HG02870 (cell line): Measurements from ENCODE around the gene FITM1.

ENCODE experiments used
- ATAC-seq: cut with Tn5 transposase; IDR thresholded peaks from one replicate; pipeline ENCODE4 v1.9.1; 2021; ENCODE audit warnings: mild to moderate bottlenecking, moderate library complexity; ENCODE audit not compliant: unreplicated experiment

FITM1 gene

DNA sequence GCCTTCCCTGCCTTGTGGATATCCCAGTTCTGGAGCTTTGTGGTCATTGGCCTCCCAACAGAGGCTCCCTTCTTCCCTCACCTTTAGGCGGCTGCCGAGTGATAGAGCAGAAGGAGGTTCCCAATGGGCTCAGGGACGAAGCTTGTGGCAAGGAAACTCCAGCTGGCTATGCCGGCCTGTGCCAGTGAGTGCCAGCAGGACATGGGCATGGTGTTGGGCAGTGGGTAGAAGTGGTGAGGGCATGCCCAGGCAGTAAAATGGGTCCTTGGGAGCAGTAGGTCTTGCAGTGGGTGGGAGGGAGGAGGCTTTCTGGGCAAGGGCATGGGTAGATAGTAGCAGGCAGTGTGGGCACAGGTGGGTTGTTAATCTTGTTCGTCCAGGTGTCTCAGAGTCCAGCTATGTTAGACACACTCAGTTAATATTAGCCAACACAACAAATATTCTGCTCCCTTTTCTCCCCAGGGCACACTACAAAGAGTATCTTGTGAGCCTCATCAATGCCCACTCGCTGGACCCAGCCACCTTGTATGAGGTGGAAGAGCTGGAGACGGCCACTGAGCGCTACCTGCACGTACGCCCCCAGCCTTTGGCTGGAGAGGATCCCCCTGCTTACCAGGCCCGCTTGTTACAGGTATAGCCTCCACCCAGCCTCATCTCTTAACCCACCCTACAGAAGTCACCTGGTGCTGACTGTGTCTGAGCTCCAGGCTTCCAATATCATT lies 29.5 kb downstream of the FITM1 start:
- ATAC-seq, result no peak

DNA sequence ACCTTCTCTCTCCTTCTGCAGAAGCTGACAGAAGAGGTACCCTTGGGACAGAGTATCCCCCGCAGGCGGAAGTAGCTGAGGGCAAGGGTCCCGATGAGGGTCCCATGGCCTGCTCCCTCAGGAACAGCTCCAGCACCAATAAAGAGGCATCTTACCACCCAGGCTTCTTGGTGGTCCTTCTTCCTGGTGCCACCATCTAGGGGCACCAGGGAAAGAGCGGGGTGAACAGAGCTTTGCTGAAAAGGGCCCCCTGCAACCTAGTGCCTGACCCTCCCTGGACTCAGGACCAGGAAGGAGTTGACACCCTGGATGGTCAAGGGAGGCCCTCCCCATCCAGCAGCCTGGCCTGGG lies 30.0 kb downstream of the FITM1 start:
- no peak for ATAC-seq

- ATAC-seq, result peak; percentile 92
Observed at GRCh38 chr14:24160850-24161804, 30.7 kb downstream of the FITM1 start, which contains the start of gene IRF9. Gene IRF9 (plus strand): TSS chr14:24161265. CDS start chr14:24162145, 880 bp downstream.

- ATAC-seq, result no peak
Observed at GRCh38 chr14:24162093-24162492, 31.6 kb downstream of the FITM1 start.

DNA sequence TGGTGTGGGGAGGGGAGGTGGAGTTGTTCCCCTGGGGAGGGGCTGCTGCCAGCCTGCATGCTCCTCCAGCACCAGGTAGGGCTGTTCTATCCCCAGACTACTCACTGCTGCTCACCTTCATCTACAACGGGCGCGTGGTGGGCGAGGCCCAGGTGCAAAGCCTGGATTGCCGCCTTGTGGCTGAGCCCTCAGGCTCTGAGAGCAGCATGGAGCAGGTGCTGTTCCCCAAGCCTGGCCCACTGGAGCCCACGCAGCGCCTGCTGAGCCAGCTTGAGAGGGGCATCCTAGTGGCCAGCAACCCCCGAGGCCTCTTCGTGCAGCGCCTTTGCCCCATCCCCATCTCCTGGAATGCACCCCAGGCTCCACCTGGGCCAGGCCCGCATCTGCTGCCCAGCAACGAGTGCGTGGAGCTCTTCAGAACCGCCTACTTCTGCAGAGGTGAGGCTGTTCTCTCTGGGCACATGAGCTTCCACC lies 34.1 kb downstream of the FITM1 start:
- ATAC-seq, result no peak

GRCh38 chr14:24165785-24166184 lies 35.3 kb downstream of the FITM1 start:
- no peak for ATAC-seq

DNA sequence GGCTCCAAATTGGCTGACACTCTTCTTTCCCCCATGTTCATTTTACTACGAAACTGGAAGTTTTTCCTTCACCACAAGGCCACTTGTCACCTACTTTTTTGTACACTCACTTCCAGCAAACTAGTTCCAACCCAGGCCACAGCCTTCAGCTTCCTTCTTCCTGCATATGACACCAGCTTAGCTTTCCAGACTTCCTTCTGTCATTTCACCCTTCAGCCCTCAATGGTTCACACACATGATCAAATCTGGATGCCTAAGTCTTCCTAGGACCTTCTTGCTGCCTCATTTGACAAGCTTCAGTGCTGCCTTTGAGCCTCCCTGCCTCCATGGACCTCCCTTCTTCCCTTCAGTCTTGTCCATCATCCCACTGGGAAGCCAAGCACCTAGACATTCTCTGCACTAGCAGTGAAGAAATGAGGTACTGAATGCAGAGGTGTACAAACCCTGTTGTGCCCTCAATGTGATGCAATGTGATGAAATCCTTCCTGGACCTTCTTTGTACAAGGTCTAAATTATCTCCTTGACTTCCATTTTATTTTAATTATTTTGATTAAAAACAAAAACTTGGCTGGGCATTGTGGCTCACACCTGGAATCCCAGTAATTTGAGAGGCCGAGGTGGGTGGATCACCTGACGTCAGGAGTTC lies 37.1 kb downstream of the FITM1 start:
- ATAC-seq, result no peak

GRCh38 chr14:24171422-24172260 lies 41.2 kb downstream of the FITM1 start, which contains the start of gene REC8:
Gene REC8 (plus strand): TSS chr14:24172080. CDS start chr14:24172553, 473 bp downstream.
- ATAC-seq, result no peak

DNA sequence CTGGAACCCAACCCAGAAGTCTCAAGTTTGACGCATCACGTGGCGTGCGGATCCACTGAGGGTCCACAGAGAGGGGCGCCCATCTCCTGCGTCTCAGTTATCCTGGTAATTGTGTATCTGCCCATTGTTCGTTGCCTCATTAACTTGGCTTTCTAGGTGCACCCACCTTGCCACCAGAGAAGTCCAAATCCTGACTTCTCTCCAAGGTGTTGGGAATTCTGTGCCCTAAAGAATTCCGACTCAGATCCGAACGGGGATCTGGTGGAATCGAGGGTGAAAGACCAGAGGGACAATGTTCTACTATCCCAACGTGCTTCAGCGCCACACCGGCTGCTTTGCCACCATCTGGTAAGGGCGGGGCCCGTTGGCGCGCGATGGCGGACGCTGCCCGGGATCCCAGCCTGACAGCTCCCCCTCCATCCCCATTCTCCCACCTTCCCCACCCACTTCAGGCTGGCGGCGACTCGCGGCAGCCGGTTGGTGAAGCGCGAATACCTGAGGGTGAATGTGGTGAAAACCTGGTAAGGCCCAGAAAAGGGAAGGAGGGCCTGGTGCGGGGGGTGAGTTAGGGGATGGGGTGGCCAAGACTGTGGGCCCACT lies 41.9 kb downstream of the FITM1 start:
- no peak for ATAC-seq

DNA sequence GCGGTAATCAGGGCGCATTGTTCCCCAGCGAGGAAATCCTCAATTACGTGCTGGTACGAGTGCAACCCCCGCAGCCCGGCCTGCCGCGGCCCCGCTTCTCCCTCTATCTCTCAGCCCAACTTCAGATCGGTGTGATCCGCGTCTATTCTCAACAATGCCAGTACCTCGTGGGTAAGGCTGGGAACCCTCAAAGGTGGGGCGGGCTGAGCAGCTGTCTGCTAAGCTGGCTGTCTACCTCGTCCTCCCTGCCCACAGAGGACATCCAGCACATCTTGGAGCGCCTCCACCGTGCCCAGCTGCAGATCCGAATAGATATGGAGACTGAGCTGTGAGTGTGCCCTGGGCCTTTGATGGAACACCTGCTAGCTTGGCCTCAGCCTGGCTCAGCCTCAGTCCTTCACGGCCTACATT lies 42.4 kb downstream of the FITM1 start:
- no peak for ATAC-seq

DNA sequence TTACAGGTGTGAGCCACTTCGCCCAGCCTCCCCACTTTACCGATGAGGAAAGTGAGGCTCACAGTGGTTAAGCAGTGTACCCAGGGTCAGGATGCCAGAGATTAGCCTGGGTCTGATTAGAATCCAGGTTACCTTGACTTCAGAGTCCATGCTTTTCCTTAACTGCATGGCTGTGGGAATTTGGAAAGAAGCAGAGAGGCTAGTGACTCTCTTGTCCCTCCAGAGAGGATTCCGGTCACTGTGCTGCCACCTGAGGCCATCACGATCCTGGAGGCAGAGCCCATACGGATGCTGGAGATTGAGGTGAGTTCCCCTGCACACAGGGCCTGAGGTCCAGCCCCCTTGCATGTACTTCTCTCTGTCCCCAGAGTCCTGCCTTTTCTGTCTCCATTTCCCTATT lies 46.1 kb downstream of the FITM1 start:
- ATAC-seq, result no peak

DNA sequence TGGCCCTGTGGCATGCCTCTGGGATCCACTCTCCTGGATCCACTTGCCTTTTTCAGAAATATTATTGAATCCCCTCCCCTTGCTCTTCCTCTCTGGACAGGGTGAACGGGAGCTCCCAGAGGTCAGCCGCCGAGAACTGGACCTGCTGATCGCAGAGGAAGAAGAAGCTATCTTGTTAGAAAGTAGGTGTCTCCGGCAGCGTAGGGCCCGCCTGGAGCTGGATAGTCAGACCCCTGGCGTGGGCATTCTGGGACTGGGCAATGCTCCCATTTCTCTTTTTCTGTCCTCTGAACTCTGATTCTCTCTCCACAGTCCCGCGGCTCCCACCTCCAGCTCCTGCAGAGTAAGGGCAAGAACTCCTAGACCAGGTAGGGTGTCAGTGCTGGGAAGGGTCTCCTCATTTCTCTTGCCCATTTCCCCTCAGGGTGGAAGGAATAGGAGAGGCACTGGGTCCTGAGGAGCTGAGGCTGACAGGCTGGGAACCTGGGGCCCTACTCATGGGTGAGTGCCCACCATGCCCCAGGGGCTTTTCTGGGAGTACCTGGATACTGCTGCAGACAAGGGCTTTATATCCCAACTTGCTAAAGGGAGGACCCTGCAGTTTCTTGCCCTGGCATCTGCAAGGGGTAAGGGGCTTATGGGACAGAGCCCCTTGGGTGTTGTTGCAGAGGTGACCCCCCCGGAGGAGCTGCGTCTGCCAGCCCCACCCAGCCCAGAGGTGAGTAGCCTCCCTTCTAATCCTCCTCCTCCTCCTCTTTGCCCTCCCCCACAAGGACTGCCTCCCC lies 46.8 kb downstream of the FITM1 start:
- no peak for ATAC-seq

- ATAC-seq, result no peak
Observed at GRCh38 chr14:24177891-24178290, 47.4 kb downstream of the FITM1 start.

DNA sequence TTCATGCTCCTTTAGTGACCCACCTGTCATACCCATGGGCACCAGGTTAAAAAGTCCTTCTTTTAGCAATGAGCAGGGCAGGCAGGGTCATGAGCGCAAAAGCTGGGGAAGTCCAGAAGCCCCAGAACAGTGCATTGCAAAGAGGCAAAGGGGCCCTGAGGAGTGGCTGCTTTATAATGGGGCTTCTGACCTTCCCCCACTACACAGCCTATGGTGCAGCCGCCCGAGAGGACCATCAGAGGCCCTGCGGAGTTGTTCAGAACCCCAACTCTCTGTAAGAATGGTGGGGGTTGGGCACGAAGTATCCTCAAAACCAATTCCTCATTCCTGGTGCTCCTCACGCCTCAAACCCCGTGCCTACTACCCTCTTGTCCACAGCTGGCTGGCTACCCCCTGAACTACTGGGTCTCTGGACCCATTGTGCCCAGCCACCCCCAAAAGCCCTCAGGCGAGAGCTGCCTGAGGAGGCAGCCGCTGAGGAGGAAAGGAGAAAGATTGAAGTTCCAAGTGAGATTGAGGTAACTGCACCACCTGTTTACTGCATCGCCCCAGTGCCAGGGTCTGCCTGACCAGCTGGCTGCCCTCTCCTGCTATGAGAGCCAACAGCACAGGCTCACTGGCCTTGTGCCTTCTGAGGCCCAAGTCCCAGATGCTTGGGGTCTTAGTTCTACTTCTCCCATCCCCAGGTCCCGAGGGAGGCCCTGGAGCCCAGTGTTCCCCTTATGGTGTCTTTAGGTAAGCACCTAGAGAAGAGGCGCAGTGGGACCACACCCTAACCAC lies 48.1 kb downstream of the FITM1 start:
- no peak for ATAC-seq

- ATAC-seq, result no peak
Observed at GRCh38 chr14:24179294-24179960, 49.0 kb downstream of the FITM1 start.

DNA sequence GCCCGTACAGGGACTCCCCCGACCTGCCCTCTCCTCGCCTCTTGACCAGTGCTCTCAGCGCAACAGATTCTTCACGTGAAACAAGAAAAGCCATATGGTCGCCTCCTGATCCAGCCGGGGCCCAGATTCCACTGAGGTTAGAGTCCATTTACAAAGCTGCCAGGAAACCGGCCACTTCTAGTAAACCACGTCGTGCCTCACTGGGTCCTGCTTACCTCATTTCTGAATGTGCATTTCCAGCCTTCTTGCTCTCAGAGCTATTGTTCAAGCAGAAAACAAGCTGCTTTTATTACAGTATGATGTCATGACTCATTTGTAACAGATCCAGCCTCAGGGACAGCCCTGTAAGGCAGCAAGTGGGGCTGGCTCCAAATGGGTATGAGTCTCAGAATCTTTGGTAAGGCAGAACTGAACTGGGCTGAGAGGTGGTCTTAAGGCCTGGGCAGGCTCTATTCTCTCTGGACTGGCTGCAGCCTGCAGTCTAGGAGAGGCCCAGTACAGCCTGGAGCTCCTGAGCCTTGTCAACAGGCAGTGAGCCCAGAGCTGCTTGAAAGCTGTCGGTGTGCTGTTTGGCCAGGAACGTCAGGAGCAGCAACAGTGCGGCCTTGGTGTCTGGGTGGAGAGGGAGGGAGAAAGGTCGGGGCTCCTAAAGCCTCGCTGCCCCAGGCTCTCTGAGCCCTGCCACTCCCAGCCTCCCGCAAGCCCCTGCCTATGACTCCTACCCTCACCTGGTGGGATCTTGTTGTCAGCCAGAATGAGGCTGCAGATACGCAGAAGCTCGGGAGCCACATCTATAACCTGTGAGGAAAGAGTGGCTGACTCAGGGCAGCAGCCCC lies 49.7 kb downstream of the FITM1 start:
- no peak for ATAC-seq
